ENCODE data around the gene PIP5K1A.
"Not testable (repeated sequence)": the region's sequence is repeated elsewhere in the genome, so short reads cannot be mapped to it uniquely, and the experiment has no call there.

The PIP5K1A gene

DNA sequence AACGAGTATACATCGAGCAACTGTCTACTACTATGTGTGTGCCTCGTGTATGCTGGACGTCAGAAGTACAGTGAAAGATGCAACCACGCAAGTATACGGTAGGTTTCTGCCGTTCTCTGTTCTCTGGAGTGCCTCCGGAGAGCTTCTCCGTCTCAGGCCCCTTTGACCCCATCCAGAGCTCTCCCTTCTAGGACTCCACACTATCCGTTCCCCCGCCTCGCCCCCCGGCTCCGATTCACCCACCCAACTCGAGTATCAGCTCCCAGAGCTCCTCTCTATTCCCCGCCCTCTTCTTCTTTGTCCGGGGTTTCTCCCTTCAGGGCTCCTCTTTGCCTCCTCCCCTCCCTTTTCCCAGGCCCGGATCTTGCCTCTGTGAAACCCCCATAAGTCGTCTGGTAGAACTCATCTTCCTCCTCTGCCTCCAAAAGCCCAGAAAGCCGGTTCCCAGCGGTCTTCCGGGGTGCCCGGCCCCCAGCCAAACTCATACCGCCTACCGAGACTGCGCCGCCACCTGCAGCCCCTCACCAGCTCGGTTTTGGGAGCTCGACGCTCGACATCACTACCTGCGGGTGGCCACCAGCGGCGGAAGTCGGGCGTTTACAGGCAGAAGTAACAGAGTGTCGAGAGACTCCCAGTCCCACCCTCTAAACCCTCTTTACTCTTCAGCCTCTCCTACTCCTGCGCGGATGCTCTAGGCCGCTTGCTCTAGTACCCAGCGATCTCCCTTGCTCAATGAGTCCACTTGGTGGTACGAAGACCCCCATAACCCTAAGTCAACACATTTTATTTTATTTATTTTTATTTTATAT, 8.5 kb upstream of the PIP5K1A start, which contains the start of gene VPS72:
VPS72 (minus strand) TSS at position 561 of the 809 bp plus-strand sequence; CDS start at position 485, 76 bp downstream.
- CTCF ChIA-PET = interaction anchor here (0.9 to 1.7 kb wide), 10 partner anchors 12 to 119 kb away, joined by 3 to 15 read pairs (median 4); partner anchors contain the start of genes GABPB2, TMOD4 and TNFAIP8L2
- POLR2A ChIA-PET = interaction anchor here (0.5 to 1.3 kb wide), 8 partner anchors 9 to 93 kb away, joined by 3 to 8 read pairs (median 4); partner anchors contain the start of genes LYSMD1, PSMD4 and ZNF687
- peak; percentile 94 for DNase-seq (ENCODE audit: extremely low spot score)
- TF ChIP-seq, protein P1, sequence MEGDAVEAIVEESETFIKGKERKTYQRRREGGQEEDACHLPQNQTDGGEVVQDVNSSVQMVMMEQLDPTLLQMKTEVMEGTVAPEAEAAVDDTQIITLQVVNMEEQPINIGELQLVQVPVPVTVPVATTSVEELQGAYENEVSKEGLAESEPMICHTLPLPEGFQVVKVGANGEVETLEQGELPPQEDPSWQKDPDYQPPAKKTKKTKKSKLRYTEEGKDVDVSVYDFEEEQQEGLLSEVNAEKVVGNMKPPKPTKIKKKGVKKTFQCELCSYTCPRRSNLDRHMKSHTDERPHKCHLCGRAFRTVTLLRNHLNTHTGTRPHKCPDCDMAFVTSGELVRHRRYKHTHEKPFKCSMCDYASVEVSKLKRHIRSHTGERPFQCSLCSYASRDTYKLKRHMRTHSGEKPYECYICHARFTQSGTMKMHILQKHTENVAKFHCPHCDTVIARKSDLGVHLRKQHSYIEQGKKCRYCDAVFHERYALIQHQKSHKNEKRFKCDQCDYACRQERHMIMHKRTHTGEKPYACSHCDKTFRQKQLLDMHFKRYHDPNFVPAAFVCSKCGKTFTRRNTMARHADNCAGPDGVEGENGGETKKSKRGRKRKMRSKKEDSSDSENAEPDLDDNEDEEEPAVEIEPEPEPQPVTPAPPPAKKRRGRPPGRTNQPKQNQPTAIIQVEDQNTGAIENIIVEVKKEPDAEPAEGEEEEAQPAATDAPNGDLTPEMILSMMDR (IDR thresholded peaks at IDR 0.05; ENCODE audit: control extremely low read depth, extremely low read depth, low read depth, missing control alignments) = no peak

DNA sequence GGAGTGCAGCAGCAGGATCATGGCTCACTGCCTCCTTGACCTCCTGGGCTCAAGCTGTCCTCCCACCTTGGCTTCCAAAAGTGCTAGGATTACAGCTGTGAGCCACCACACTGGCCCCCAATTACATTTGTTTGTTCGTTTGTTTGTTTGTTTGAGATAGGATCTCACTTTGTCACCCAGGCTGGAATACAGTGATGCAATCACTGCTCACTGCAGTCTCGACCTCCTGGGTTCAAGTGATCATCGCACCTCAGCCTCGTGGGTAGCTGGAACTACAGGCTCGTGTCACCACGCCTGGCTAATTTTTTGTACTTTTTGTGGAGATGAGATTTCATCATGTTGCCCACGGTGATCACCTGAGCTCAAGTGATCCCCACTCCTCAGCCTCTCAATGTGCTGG, 6.3 kb upstream of the PIP5K1A start:
- no peak for DNase-seq (ENCODE audit: extremely low spot score)
- TF ChIP-seq, protein P1 (IDR thresholded peaks at IDR 0.05; ENCODE audit: control extremely low read depth, extremely low read depth, low read depth, missing control alignments) = no peak
- ChIA-PET POLR2A (no interaction called here), CTCF (interaction anchor here (1.2 to 2.1 kb wide), 3 partner anchors 10 to 59 kb away, joined by 3 to 7 read pairs (median 5); partner anchors contain the start of gene TNFAIP8L2)

DNA sequence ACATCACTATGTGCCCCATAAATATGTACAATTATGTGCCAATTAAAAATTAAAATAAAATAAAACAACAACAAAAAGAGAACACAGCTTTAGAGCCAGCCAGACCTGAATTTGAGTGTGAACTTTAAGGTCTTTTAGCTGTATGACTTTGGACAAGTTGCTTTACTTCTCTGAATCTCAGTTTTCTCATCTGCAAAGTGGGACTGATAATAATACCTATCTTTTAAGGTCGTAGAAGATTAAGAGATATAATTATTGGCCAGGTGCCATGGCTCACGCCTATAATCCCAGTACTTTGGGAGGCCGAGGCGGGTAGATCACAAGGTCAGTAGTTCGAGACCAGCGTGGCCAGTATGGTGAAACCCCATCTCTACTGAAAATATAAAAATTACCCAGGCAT, 5.0 kb upstream of the PIP5K1A start:
- POLR2A ChIA-PET = no interaction called here
- CTCF ChIA-PET = interaction anchor here (0.9 to 2.1 kb wide), 4 partner anchors 8 to 59 kb away, joined by 3 to 7 read pairs (median 4); partner anchors contain the start of gene TNFAIP8L2
- TF ChIP-seq, protein P1 (IDR thresholded peaks at IDR 0.05; ENCODE audit: control extremely low read depth, extremely low read depth, low read depth, missing control alignments) = no peak

DNA sequence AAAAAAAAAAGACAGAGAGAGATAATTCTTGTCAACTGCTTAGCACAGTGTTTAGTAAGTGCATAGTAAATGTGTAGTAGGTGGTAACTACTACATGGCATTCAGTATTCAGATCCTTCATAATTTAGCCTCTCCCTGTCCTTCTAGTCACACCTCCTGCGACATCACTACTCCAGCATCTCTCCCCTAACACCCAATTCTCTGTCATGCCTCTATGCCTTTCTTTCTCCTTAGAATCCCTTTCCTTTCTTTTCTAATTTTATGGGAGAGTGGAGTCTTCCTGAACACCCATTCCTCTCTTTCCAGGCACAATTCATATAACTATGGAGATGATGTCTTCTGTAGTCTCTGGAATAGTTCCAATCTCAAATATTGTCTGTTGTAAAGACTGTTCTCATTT, 4.5 kb upstream of the PIP5K1A start:
- TF ChIP-seq, protein P1 (IDR thresholded peaks at IDR 0.05; ENCODE audit: control extremely low read depth, extremely low read depth, low read depth, missing control alignments) = no peak
- POLR2A ChIA-PET = no interaction called here
- CTCF ChIA-PET = no interaction called here
- DNase-seq (ENCODE audit: extremely low spot score) = no peak

More for the DNA sequence above, 5.0 kb upstream of the PIP5K1A start:
- no peak for DNase-seq (ENCODE audit: extremely low spot score)

DNA sequence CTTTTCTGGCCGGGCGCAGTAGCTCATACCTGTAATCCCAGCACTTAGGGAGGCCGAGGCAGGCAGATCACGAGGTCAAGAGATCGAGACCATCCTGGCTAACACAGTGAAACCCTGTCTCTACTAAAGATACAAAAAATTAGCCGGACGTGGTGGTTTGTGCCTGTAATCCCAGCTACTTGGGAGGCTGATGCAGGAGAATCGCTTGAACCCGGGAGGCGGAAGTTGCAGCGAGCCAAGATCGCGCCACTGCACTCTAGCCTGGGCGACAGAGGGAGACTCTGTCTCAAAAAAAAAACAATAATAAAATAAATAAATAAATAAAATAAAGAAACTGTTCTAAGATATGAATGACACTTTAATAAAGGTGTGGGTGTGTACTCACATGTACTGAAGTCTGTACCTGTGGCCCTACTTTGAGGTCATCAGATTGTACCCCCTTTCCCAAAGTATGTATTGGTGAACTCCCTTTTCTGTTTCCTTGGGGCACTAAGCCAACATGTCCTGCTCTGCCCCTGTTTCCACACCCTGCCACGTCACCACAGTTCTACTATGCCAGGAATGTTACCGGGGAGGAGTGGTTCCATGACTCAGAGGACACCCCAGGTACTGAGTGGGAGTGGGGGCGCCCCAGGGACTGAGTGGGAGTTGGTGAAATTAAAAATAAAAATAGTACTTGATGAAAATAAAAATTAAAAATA, 3.3 kb upstream of the PIP5K1A start:
- DNase-seq (ENCODE audit: extremely low spot score); POLR2A ChIA-PET: not testable (repeated sequence)
- CTCF ChIA-PET = interaction anchor here (0.7 to 1.2 kb wide), 6 partner anchors 13 to 88 kb away, joined by 3 to 5 read pairs (median 4); partner anchors contain the start of genes PSMD4 and TMOD4

DNA sequence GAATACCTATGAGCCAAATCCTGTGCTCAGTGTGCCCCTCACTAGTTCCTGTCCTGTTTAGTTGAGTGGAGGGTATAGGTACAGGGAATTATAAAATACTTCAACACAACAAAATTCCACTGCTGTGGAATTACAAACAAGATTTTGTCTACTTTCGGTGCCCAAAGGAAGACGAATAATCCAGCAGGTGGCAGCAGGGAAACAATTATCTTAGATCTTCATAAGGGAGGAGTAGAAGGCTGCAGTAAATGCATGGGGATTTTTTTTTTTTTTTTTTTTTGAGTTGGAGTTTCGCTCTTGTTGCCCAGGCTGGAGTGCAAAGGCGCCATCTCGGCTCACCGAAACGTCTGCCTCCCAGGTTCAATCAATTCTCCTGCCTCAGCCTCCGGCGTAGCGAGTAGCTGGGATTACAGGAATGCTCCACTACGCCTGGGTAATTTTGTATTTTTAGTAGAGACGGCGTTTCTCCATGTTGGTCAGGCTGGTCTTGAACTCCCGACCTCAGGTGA, 2.0 kb upstream of the PIP5K1A start:
- TF ChIP-seq, protein P1 (IDR thresholded peaks at IDR 0.05; ENCODE audit: control extremely low read depth, extremely low read depth, low read depth, missing control alignments) = peak; percentile 56
- ChIA-PET POLR2A (no interaction called here), CTCF (interaction anchor here (0.9 to 1.6 kb wide), 4 partner anchors 12 to 58 kb away, joined by 3 to 11 read pairs (median 4); partner anchors contain the start of gene PSMD4)
- DNase-seq (ENCODE audit: extremely low spot score) = peak; percentile 56

All from GM10248 (cell line).